ENCODE results near the gene PIEZO2.

GRCh38 chr18:10750191-10751035, 399.0 kb downstream of the PIEZO2 start:
- no peak for TF ChIP-seq EZH2 (IDR thresholded peaks at IDR 0.05; ENCODE audit: borderline replicate concordance)
- no peak for TF ChIP-seq CTCF (IDR thresholded peaks at IDR 0.05; ENCODE audit: poor library complexity)

Data from hepatocyte (in vitro differentiated cells).